ENCODE measurements around the gene MPST.

- TF ChIP-seq CTCF (IDR thresholded peaks at IDR 0.05 in 4 of 5, conservative IDR thresholded peaks at IDR 0.05 in 1 of 5): no peak
- no peak for TF ChIP-seq POLR2A (IDR thresholded peaks at IDR 0.05)
Observed at GRCh38 chr22:36981247-36981775, 38.2 kb upstream of the MPST start.
